Duodenal mucosa (tissue), 2 donors: Measurements from ENCODE around the gene LCN15.
"Not testable (repeated sequence)": the region's sequence is repeated elsewhere in the genome, so short reads cannot be mapped to it uniquely, and the experiment has no call there.

Experiments
- H3K27ac ChIP-seq: one replicate; pipeline ENCODE4 v1.7.0; 2013; ENCODE audit warnings: low read depth, low read length
- H3K27me3 ChIP-seq, 2 donors: one replicate each; pipeline ENCODE4 v1.7.0; 2013; ENCODE audit warnings: low read length in 2 of 2, control low read depth in 1 of 2; ENCODE audit not compliant: insufficient read depth in 2 of 2, control insufficient read depth in 1 of 2
- H3K36me3 ChIP-seq, 2 donors: one replicate each; pipeline ENCODE4 v1.7.0; 2013; ENCODE audit warnings: low read length in 2 of 2, control low read depth in 1 of 2; ENCODE audit not compliant: insufficient read depth in 2 of 2, control insufficient read depth in 1 of 2
- H3K4me1 ChIP-seq, 2 donors: one replicate each; pipeline ENCODE4 v1.7.0; 2013; ENCODE audit warnings: low read length in 2 of 2, control low read depth in 1 of 2; ENCODE audit not compliant: insufficient read depth in 2 of 2, control insufficient read depth in 1 of 2
- H3K4me3 ChIP-seq, 2 donors: one replicate each; pipeline ENCODE4 v1.7.0; 2013; ENCODE audit warnings: low read length in 2 of 2, low read depth in 1 of 2
- H3K9ac ChIP-seq, 2 donors: one replicate each; pipeline ENCODE4 v1.7.0; 2013; ENCODE audit warnings: low read length in 2 of 2, low read depth in 1 of 2
- H3K9me3 ChIP-seq, 2 donors: one replicate each; pipeline ENCODE4 v1.7.0; 2013; ENCODE audit warnings: low read length in 2 of 2, control low read depth in 1 of 2; ENCODE audit not compliant: control insufficient read depth in 1 of 2

LCN15 gene

GRCh38 chr9:136774416-136775045, 10.2 kb upstream of the LCN15 start:
- no peak overlapping the region for H3K27ac ChIP-seq
- peaks cover 8 to 9% of the 10 kb centered on the region in 2 donors for H3K9me3 ChIP-seq
- no peak overlapping the region for H3K9ac ChIP-seq
- H3K27me3 ChIP-seq, result no peaks in the 10 kb centered on the region
- H3K4me3 ChIP-seq, result no peak overlapping the region
- peaks cover 10 to 11% of the 10 kb centered on the region in 2 donors for H3K4me1 ChIP-seq
- no peaks in the 10 kb centered on the region for H3K36me3 ChIP-seq

GRCh38 chr9:136773386-136774044, 9.2 kb upstream of the LCN15 start:
- Histone ChIP-seq H3K9ac (no peak overlapping the region), H3K4me3 (no peak overlapping the region), H3K4me1 (peaks cover 10 to 11% of the 10 kb centered on the region in 2 donors), H3K27me3 (no peaks in the 10 kb centered on the region), H3K27ac (no peak overlapping the region), H3K36me3 (no peaks in the 10 kb centered on the region), H3K9me3 (peaks cover 8 to 9% of the 10 kb centered on the region in 2 donors)

GRCh38 chr9:136771907-136772415, 7.6 kb upstream of the LCN15 start:
- Histone ChIP-seq H3K4me1 (peaks cover 3 to 4% of the 10 kb centered on the region in 2 donors), H3K36me3 (no peaks in the 10 kb centered on the region), H3K9me3 (peaks cover 8 to 9% of the 10 kb centered on the region in 2 donors), H3K4me3 (no peak overlapping the region), H3K27me3 (peaks cover 6 to 8% of the 10 kb centered on the region in 2 donors), H3K27ac (no peak overlapping the region), H3K9ac (no peak overlapping the region)

- peaks cover 6 to 8% of the 10 kb centered on the region in 2 donors for H3K27me3 ChIP-seq
- H3K9me3 ChIP-seq, result peaks cover 8 to 9% of the 10 kb centered on the region in 2 donors
- no peaks in the 10 kb centered on the region for H3K36me3 ChIP-seq
- H3K27ac ChIP-seq, result no peak overlapping the region
- no peak overlapping the region for H3K9ac ChIP-seq
- no peaks in the 10 kb centered on the region for H3K4me1 ChIP-seq
- H3K4me3 ChIP-seq, result no peak overlapping the region
Measured at GRCh38 chr9:136769710-136770191, 5.4 kb upstream of the LCN15 start.

- H3K4me3 ChIP-seq, H3K9me3 ChIP-seq, H3K27ac ChIP-seq, H3K36me3 ChIP-seq, H3K9ac ChIP-seq, H3K4me1 ChIP-seq: not testable (repeated sequence)
- peaks cover 6 to 18% of the 10 kb centered on the region in 2 donors for H3K27me3 ChIP-seq
Measured at GRCh38 chr9:136766410-136767120, 2.2 kb upstream of the LCN15 start.

- H3K36me3 ChIP-seq, H3K27ac ChIP-seq, H3K9ac ChIP-seq, H3K4me1 ChIP-seq, H3K9me3 ChIP-seq, H3K4me3 ChIP-seq: not testable (repeated sequence)
- peaks cover 6 to 19% of the 10 kb centered on the region in 2 donors for H3K27me3 ChIP-seq
Measured at GRCh38 chr9:136765745-136766409, 1.6 kb upstream of the LCN15 start.

GRCh38 chr9:136765041-136765440, 723 bp upstream of the LCN15 start:
- Histone ChIP-seq H3K27me3 (peaks cover 6 to 23% of the 10 kb centered on the region in 2 donors), H3K27ac (no peak overlapping the region), H3K9ac (no peak overlapping the region), H3K4me1 (peaks cover 0 to 5% of the 10 kb centered on the region in 2 donors), H3K36me3 (no peaks in the 10 kb centered on the region), H3K4me3 (no peak overlapping the region), H3K9me3 (no peaks in the 10 kb centered on the region)

- Histone ChIP-seq H3K9ac (no peak overlapping the region), H3K27me3 (peaks cover 6 to 23% of the 10 kb centered on the region in 2 donors), H3K4me1 (peaks cover 0 to 5% of the 10 kb centered on the region in 2 donors), H3K27ac (no peak overlapping the region), H3K4me3 (no peak overlapping the region), H3K36me3 (no peaks in the 10 kb centered on the region), H3K9me3 (no peaks in the 10 kb centered on the region)
Measured at GRCh38 chr9:136763649-136764035, 676 bp downstream of the LCN15 start.

- Histone ChIP-seq H3K9ac (no peak overlapping the region), H3K4me1 (peaks cover 0 to 5% of the 10 kb centered on the region in 2 donors), H3K4me3 (no peak overlapping the region), H3K36me3 (no peaks in the 10 kb centered on the region), H3K27ac (no peak overlapping the region), H3K27me3 (peaks cover 5 to 22% of the 10 kb centered on the region in 2 donors), H3K9me3 (no peaks in the 10 kb centered on the region)
Measured at GRCh38 chr9:136762915-136763648, 1.2 kb downstream of the LCN15 start.
